Epithelial cell of proximal tubule (primary cell): ENCODE measurements around the gene PAX8. TPM values are rescaled to one million over a fixed set of nuclear protein-coding genes. Genes with fewer than 3 reads are reported as not detected.

ENCODE experiments used
- DNase-seq: peaks from one replicate; pipeline ENCODE4 v3.0.0-alpha.2; 2011; ENCODE audit warnings: low read depth
- H3K4me3 ChIP-seq: 2 replicates; pipeline ENCODE4 v1.5.1; 2011; ENCODE audit warnings: low read depth, mild to moderate bottlenecking, low read length
- CTCF ChIP-seq: conservative IDR thresholded peaks from 2 replicates; pipeline ENCODE4 v1.5.1; 2012; ENCODE audit warnings: low read depth, mild to moderate bottlenecking, low read length
- total RNA-seq: library from RNA; depleted of rRNA; stranded (reverse); fragments of >200 nt; gene quantifications from 2 replicates; pipeline ENCODE4 v1.2.3, GENCODE V29; 2015

PAX8 gene
- total RNA-seq, 1 donor from 2014 or later, result 127 TPM

- DNase-seq, result no peak
- no peak for TF ChIP-seq CTCF
- H3K4me3 ChIP-seq, result no peak overlapping the region
These were observed 92.9 kb downstream of the PAX8 start for GRCh38 chr2:113185664-113186432.

- H3K4me3 ChIP-seq, result no peak overlapping the region
- DNase-seq, result no peak
- no peak for TF ChIP-seq CTCF
These were observed 94.0 kb downstream of the PAX8 start for GRCh38 chr2:113184531-113185230.

- no peak for DNase-seq
- H3K4me3 ChIP-seq, result no peak overlapping the region
- TF ChIP-seq CTCF, result no peak
These were observed 95.0 kb downstream of the PAX8 start for GRCh38 chr2:113183703-113184102.

GRCh38 chr2:113183264-113183663 is 95.5 kb downstream of the PAX8 start:
- TF ChIP-seq CTCF, result no peak
- DNase-seq, result no peak
- no peak overlapping the region for H3K4me3 ChIP-seq

GRCh38 chr2:113182471-113183260 is 96.1 kb downstream of the PAX8 start:
- TF ChIP-seq CTCF, result no peak
- DNase-seq, result no peak

GRCh38 chr2:113181258-113182051 is 97.3 kb downstream of the PAX8 start:
- no peak for TF ChIP-seq CTCF
- no peak overlapping the region for H3K4me3 ChIP-seq
- DNase-seq, result no peak

More at GRCh38 chr2:113182471-113183260, 96.1 kb downstream of the PAX8 start:
- H3K4me3 ChIP-seq, result no peak overlapping the region
